ENCODE results near the gene CWC27.

GRCh38 chr5:65047948-65048690 lies 279.4 kb downstream of the CWC27 start:
- TF ChIP-seq POLR2AphosphoS5 (IDR thresholded peaks at IDR 0.05) (no peak), CTCF (IDR thresholded peaks at IDR 0.05 in 8 of 11, conservative IDR thresholded peaks at IDR 0.05 in 3 of 11) (no peak)

Measured in spleen (tissue), 7 donors.